Measurements from ENCODE around the gene ATP1B1. TPM values are rescaled to one million over a fixed set of nuclear protein-coding genes. Genes with fewer than 3 reads are reported as not detected.

ATP1B1 gene
- total RNA-seq, 1 experiment from 2014 or later: 20.2 TPM

GRCh38 chr1:169092399-169092798 is 14.1 kb upstream of the ATP1B1 start:
- H3K36me3 ChIP-seq (ENCODE audit: insufficient read depth, low read length, poor library complexity, severe bottlenecking): no peaks in the 10 kb centered on the region
- no peak overlapping the region for H3K4me3 ChIP-seq (ENCODE audit: low read depth, low read length, poor library complexity, severe bottlenecking)
- POLR2A ChIA-PET (ENCODE audit: low non-redundant PET): no interaction called here
- H3K9me3 ChIP-seq (ENCODE audit: low read depth, low read length, poor library complexity, severe bottlenecking): no peaks in the 10 kb centered on the region
- no peaks in the 10 kb centered on the region for H3K4me1 ChIP-seq (ENCODE audit: insufficient read depth, low read length, poor library complexity, severe bottlenecking)
- no peaks in the 10 kb centered on the region for H3K27me3 ChIP-seq (replicated peaks; ENCODE audit: insufficient read depth, low read depth, low read length, poor library complexity)
- no TSS peak for BruUV-seq (replicated peaks)
- intact Hi-C loops (cut with micrococcal nuclease; ENCODE audit: unreplicated experiment): no loop called here
- no peak for TF ChIP-seq CTCF (conservative IDR thresholded peaks at IDR 0.05; ENCODE audit: low read depth, low read length)
- no peak for TF ChIP-seq EZH2 (IDR thresholded peaks at IDR 0.05; ENCODE audit: borderline replicate concordance, low read depth, low read length, poor library complexity, severe bottlenecking)
- DNase-seq (ENCODE audit: low spot score): no peak
- no peak overlapping the region for H3K27ac ChIP-seq (ENCODE audit: low read depth, low read length, poor library complexity, severe bottlenecking)
- CTCF ChIA-PET: no interaction called here

- DNase-seq (ENCODE audit: low spot score): no peak
- CTCF ChIA-PET: no interaction called here
- Histone ChIP-seq H3K27ac (ENCODE audit: low read depth, low read length, poor library complexity, severe bottlenecking) (no peak overlapping the region), H3K9me3 (ENCODE audit: low read depth, low read length, poor library complexity, severe bottlenecking) (no peaks in the 10 kb centered on the region), H3K4me3 (ENCODE audit: low read depth, low read length, poor library complexity, severe bottlenecking) (no peak overlapping the region), H3K27me3 (replicated peaks; ENCODE audit: insufficient read depth, low read depth, low read length, poor library complexity) (no peaks in the 10 kb centered on the region), H3K4me1 (ENCODE audit: insufficient read depth, low read length, poor library complexity, severe bottlenecking) (no peaks in the 10 kb centered on the region), H3K36me3 (ENCODE audit: insufficient read depth, low read length, poor library complexity, severe bottlenecking) (no peaks in the 10 kb centered on the region)
- POLR2A ChIA-PET (ENCODE audit: low non-redundant PET): interaction anchor here (0.5 kb wide), 1 partner anchor 139 kb away, joined by 3 read pairs; no protein-coding TSS in a partner anchor
- no peak for TF ChIP-seq CTCF (conservative IDR thresholded peaks at IDR 0.05; ENCODE audit: low read depth, low read length)
- no peak for TF ChIP-seq EZH2 (IDR thresholded peaks at IDR 0.05; ENCODE audit: borderline replicate concordance, low read depth, low read length, poor library complexity, severe bottlenecking)
- intact Hi-C loops (cut with micrococcal nuclease; ENCODE audit: unreplicated experiment): no loop called here
- BruUV-seq (replicated peaks): no TSS peak
These were observed 11.5 kb upstream of the ATP1B1 start for GRCh38 chr1:169094897-169095569.

- Histone ChIP-seq H3K4me3 (ENCODE audit: low read depth, low read length, poor library complexity, severe bottlenecking) (no peak overlapping the region), H3K27me3 (replicated peaks; ENCODE audit: insufficient read depth, low read depth, low read length, poor library complexity) (no peaks in the 10 kb centered on the region), H3K4me1 (ENCODE audit: insufficient read depth, low read length, poor library complexity, severe bottlenecking) (no peaks in the 10 kb centered on the region), H3K9me3 (ENCODE audit: low read depth, low read length, poor library complexity, severe bottlenecking) (no peaks in the 10 kb centered on the region), H3K36me3 (ENCODE audit: insufficient read depth, low read length, poor library complexity, severe bottlenecking) (no peaks in the 10 kb centered on the region), H3K27ac (ENCODE audit: low read depth, low read length, poor library complexity, severe bottlenecking) (no peak overlapping the region)
- no TSS peak for BruUV-seq (replicated peaks)
- no peak for TF ChIP-seq CTCF (conservative IDR thresholded peaks at IDR 0.05; ENCODE audit: low read depth, low read length)
- TF ChIP-seq EZH2 (IDR thresholded peaks at IDR 0.05; ENCODE audit: borderline replicate concordance, low read depth, low read length, poor library complexity, severe bottlenecking): no peak
- ChIA-PET POLR2A (ENCODE audit: low non-redundant PET) (no interaction called here), CTCF (no interaction called here)
- no peak for DNase-seq (ENCODE audit: low spot score)
- intact Hi-C loops (cut with micrococcal nuclease; ENCODE audit: unreplicated experiment): no loop called here
These were observed 8.1 kb upstream of the ATP1B1 start for GRCh38 chr1:169098380-169098779.

All from A673 (cell line).